ENCODE measurements around the gene TMEM184B.
A peak's percentile ranks its signal among the peaks of the same experiment; 100 is the strongest.

DNA sequence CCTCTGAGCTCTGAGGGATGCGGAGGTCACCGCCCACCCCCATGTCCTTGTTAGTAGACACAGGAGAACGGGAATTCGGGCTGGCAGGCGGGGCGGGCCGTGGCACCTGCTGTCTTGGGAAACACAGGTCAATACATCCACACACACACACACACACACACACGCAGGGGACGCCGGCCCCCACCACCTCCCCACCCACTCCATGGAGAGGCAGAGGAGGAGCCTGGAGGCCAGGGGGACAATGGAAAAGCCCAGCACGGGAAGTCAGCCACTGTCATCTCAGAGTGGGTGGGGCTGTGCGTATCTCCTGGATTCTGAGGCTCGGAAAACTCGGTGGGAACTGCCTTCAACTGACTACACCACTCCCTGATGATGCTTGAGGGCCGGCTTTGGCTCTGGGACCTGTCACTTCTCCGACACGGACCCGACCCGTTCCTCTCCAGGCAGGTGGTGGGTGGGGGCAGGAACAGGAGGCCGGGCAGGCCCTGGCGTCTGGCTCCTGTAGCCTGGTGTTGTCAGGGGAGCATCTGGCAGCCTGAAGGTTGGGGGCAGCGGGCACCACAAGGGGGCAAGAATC lies 18.5 kb upstream of the TMEM184B start:
- TF ChIP-seq, protein P1, sequence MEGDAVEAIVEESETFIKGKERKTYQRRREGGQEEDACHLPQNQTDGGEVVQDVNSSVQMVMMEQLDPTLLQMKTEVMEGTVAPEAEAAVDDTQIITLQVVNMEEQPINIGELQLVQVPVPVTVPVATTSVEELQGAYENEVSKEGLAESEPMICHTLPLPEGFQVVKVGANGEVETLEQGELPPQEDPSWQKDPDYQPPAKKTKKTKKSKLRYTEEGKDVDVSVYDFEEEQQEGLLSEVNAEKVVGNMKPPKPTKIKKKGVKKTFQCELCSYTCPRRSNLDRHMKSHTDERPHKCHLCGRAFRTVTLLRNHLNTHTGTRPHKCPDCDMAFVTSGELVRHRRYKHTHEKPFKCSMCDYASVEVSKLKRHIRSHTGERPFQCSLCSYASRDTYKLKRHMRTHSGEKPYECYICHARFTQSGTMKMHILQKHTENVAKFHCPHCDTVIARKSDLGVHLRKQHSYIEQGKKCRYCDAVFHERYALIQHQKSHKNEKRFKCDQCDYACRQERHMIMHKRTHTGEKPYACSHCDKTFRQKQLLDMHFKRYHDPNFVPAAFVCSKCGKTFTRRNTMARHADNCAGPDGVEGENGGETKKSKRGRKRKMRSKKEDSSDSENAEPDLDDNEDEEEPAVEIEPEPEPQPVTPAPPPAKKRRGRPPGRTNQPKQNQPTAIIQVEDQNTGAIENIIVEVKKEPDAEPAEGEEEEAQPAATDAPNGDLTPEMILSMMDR (IDR thresholded peaks at IDR 0.05; ENCODE audit: low read depth, low read length, poor library complexity, severe bottlenecking): peak; percentile 23
- no peak for TF ChIP-seq EZH2phosphoT487 (IDR thresholded peaks at IDR 0.05; ENCODE audit: borderline replicate concordance, low read length)
